Smooth muscle cell of the brain vasculature (primary cell): ENCODE results near the gene RBKS.
A peak's percentile ranks its signal among the peaks of the same experiment; 100 is the strongest.

ENCODE experiments used
- DNase-seq: peaks from one replicate; pipeline ENCODE4 v3.0.0-alpha.2; 2012; ENCODE audit warnings: low read depth, low spot score

Gene RBKS

DNA sequence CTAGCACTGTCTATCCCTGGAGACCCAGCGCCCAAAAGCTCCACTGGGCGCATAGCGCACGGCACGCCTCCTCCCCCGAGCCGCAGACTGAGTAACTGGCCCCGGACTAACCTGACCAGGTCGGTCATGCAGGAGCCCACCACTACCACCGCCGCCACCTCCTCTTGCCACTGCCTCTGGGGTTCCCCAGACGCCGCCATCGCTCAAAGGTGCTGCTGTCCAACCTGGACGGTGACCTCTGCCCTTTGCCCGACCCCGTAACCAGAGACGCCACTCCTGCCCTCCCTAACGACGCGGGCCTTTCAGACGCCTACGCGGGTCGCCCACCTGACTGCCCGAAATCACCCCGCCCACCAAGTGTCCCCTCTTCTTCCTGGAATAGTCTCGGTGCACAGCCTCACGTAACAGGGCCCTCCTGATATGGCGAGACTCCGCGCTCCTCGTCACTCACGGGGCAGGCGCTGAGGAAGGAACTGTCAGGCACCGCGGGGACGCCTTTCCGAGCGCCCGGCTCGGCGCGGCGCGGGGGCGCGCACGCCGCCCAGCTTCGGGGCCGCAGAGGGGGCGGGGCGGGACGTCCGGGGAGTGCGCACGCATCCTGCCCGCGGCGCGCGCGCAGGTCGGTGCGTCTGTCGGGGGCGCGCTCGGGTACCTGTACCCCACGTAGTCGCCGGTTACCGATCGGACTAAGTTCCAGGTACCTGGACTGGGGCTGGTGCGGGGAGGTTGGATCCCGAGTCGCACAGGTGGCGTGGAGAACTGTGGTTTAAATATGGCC, at the start of gene RBKS, which contains the start of gene BABAM2:
TSS of gene RBKS (minus strand) at position 242 of the 778 bp plus-strand sequence. CDS start at position 200, 42 bp downstream.
TSS of gene BABAM2 (plus strand) at position 584 of the 778 bp plus-strand sequence. CDS start 3,828 bp downstream, outside the sequence.
- peak; percentile 59 for DNase-seq

DNA sequence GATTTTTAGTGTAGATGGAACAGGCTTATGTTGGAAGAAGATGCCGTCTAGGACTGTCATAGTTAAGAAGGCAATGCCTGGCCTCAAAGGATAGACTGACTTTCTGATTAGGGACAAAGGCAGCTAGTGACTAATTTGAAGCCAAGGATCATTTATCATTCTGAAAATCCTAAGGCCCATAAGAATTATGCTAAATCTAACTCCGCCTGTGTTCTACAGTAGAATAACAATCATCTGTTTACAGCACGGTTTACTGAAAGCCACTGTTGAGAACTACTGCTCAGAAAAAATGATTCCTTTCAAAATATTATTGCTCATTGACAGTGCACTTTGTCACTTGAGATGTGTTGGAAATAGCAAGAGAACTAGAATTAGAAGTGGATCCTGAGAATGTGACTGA, 44.8 kb upstream of the RBKS start:
- no peak for DNase-seq

DNA sequence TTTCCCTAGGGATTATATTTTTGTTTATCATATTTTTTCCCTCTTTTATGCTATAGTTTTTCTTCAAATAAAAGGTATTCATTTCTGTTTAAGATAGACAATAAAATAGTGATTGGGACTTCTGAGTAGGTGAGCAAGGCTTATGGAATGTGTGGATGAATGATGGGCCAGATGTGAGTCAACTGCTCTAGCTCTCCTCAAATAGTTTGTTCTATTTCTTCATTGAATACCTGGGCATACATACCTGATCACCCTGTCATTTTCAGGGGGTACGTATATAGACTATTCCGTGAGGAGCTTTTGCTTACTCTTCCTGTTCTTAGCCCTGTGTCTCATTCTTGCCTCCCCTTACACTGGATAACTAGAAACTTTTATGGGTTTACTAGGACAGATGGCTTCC, 42.2 kb upstream of the RBKS start:
- DNase-seq, result no peak

DNA sequence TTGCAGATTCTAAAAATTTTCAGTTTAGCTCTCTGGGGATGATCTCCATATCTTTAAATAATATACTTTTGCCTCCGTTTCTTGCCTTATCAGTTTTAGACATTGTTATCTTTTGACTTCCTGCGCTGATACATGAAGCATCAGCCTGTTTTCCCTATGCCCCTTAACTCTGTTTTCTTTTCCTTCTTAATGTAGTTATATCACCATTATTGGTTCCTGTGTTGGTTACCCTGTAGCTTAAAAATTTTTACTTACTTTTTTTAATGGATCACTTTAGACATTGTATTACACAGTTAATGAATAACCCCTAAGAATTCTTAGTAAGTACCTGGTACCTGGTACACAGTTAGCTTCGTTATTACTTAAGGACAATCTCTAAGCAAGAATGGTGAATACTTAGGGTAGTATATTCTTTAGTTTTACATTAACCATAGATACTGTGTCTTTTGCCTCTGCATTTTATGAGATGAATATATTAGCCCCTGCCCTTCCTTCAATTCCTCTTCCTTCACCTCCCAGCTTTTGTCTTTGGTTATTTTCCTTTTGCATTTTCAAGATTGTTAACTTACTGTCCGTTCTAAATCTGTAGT, 41.3 kb upstream of the RBKS start:
- DNase-seq, result no peak

DNA sequence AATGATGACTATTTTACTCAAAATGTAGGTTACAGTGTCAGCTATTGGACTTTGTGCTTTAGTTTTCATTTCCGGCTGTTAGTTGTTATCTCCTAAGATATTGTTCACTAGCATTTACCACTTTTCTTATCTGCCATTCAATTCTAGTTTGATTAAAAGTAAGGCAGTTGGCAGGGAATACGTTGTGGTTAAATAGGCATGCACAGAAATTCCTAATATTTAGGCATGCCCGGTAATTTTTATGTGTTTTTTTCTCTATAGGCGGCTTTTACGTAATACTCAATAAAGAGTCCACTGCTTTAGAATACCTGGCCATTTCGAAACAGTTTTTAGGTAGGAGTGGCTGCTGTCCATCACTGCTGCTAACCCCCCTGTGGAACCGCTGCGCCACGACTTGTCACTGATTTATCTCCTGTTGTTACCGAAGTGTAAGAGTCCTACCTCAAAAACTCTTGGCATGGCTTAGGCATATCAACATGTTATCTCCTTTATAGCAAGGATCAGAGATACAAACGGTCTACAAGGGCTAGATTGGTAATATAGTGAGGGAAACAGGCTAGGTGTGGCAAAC, 39.8 kb upstream of the RBKS start:
- no peak for DNase-seq

DNA sequence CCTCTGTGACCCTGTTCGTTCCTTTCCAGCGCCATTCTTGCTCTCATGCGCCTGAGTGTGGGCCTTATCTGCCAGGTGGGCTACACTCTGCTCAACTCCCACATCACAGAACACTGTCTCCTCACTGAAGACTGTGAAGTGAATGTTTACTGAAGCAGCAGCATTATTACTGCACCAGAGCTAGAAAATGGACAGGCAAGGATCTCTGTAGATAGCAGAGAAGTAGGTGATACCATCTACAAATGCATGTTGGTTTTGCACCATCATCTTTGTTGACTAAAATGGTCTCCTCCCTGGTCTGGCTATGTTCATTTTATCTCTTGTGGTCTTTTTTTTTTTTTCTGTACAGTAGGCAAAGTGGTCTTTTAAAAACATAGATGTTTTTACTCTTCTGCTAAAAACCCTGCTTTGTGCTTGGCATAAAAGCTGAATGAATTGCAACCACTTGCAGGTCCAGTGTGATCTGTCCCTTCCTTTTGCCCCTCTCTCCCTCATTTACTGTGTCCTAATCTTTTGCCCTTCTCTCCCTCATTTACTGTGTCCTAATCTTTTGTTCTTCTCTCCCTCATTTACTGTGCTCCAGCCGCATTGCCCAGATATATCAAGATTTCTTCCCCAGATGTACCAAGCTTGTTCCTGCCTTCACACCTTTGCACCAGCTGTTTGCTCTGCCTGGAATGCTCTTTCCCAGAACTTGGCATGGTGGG, 35.7 kb upstream of the RBKS start:
- no peak for DNase-seq

DNA sequence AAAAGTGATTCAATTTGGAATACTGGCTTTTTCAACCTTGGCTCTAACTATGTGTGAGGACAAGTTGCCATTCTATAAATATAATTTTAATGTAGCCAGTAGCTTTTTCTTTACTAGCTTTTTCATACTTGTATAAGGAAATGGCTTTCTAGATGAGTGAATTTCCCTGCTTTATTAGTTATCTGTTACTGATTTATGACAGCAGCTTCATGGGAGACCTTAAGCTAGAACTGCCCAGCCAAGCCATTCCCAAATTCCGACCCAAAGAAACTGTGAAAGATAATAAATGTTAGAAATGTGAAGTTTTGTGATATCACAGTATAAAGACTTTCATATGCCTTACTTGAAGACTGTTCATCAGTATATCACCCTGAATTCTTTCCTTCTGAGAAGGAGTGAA, 32.7 kb upstream of the RBKS start:
- no peak for DNase-seq

DNA sequence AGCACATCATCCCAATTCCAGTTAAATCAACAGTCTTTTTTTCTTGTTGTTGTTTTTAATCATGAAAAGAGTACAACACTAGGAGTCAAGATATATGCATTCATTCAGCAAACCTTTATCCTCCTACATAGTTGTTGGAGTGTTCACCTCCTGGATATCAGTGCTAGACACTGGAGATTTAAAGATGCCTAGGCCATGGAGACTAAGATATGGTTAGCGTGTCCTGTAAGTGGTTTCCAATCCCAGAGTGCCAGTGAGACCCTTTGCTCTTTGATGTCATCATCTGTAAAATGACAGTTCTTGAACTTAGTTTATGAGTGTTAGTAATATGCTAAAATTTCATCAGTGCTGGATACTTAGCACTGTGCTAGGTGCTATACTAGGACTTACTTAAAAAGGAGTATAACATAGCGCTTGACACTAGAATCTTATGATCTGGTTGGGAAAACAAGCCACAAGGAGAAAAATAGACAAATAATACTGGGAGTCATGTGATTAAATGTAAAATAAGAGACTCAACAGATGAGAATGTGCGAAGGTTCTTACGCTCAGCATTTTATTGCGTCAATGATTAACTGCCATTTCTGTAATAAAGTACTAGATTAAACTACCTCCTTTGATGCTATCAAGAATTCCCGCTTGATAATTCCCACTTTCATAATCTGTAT, 31.8 kb upstream of the RBKS start:
- DNase-seq, result no peak

DNA sequence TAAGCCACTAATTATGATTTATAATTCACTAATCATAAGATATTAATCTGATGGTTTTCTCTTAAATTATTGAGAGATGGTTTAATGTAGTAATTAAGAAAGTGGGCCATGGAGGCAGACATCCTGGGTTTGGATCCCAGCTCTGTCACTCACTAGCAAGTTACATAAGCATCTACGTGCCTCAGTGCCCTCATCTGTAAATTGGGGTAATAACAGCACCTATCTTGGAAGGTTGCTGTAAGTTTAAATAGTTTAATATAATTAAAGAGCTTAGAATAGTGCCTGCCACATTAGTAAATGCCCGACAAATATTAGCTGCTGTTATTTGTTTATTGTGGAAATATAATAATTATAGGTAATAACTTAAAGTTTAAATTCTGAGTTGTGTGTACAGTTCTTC, 31.2 kb upstream of the RBKS start:
- no peak for DNase-seq

DNA sequence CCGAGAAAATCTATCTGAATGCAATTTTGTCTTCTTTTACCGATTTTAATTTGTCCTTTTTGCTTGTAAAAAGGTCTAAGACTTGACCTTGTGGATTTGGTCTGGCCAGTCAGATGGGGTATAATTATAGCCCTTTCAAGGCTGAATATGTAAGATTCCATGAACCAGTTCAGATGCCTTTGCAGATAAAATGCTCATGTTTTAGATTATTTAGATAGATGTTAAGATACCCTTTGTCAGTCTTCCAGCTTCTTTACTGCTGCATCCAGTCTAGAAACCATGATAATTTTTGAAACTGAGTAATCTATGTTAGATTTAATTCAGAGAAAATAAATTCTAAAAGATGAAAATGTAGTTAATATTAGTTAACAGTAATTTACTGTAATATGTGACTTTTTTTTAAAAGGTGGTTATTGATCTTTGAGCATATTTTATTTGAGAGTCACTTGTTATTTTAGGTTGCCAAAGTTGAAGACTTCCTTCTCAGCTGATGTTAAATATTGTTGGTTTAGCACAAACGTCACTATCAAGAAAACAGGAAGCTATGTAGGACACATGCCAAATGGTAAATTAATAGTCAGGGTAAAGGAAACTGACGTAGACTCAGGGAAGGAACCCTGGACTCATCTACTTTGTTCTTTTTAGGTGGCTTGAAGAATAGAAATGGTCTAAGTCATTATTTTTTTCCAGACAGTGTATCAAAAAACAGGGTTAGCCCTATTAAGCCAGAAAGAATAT, 30.1 kb upstream of the RBKS start:
- peak; percentile 26 for DNase-seq

DNA sequence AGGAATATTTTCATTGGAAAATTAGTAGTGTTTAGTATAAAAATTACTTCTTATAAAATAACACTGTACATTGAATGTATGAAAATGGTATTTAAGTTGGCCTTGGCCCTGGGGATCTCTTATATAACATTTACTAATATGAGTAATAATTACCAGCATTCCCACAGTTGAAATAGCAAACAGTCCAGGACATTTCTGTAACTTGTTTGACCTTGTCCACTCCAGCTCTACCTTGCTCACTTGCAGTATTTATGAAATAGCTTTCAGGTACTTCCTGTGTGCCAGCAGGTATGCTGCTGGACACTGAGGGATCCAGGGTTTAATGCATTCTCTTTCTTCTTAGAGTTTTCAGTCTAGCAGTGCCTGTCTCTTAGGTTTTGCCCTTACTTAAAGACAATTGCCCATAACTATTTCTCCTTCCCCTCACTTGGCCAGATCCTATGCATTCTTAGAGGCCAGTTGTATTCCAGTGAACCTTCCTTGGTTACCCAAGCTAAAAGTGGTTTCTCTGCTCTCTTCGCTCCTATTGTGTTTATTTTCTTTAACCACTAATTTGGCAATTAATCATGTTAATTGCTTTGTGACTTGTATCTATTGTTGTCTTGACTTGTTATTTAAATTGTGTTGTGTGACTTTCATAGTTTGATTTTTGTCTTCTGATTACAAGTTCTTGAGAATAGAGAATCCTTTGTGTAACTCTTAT, 26.3 kb upstream of the RBKS start:
- no peak for DNase-seq

DNA sequence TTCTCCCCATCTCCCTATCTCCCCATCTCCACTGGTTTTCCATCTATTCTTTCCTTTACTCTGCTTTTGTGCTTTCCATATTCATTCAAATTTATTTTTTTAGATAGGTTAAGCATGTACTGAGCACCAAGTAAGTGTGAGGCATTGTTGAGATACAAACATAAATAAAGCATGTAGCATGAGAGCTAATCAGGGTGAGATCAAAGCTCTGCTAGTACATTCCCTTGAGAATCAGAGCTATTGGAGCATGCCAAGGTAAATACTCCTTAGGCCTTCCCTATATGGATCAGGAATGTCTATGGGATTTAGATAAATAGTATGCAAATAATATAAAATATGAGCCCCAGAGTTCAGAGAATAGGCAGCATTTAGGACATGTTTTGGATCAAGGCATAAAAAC, 25.7 kb upstream of the RBKS start:
- no peak for DNase-seq

DNA sequence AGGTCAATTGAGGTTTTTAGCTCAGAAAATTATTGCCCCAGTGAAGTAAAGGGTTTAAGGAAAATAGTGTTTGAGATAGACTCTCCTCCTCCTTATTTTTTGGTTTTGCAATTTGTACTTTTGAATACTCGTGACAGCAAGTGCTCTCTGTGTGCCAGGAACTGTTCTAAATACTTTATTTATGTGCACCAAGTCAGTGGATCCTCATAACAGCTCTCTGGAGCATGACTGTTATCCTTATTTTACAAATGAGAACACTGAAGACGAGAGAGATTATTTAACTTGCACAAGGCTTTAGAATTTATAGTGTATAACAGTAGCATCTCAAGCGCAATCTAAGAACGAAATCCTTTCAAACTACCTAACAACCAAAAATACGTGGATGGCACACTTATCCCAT, 25.0 kb upstream of the RBKS start:
- DNase-seq, result no peak

DNA sequence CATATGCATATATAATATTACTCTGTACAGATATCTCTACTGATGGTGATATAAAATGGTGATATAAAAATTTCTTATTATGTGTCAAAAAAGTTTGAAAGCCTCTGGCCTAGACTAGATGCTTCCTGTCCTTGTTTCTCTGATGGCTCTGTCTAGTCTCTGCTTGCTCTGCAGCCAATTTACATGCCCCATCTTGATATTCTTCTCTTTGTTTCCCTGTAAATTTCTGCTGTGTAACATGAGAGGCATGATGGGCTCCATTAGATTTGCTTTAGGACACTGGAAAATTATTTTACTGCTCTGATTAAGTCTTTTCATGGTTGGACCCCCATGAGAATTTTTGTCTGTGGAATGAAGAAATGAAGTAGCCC, 24.6 kb upstream of the RBKS start:
- no peak for DNase-seq

DNA sequence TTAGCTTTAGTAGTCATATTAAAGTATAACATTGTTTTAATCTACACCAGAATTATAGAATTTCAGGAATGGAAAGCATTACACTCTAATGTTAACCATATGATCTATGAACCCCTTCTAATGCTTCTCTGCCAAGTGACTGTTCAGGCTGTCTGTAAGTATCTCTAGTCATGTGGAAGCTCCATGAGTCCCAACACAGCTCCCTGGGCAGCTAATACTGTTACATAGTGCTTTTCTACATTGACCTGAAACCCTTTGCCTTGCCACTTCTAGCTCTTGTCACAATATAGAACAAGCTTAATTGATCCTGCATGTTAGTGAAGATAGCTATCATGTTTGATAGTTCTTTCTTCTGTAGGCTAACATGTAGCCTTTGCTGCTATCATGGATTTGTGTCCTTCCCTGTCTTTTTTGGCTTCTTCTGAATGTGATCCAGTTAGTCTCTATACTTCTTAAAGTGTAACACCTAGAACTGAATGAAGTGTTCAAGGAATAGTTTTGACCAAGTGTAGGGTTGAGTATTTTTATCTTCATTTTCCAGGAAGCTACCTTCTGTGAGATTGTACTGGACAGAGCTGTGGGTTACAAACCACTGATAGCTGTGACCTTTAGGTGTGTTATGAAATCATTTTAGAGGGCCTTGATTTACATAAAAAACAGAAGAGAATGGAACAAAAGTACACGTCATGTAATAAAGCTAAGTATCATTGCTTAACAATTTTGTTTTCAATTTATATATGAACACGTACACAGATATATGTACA, 24.0 kb upstream of the RBKS start:
- no peak for DNase-seq

DNA sequence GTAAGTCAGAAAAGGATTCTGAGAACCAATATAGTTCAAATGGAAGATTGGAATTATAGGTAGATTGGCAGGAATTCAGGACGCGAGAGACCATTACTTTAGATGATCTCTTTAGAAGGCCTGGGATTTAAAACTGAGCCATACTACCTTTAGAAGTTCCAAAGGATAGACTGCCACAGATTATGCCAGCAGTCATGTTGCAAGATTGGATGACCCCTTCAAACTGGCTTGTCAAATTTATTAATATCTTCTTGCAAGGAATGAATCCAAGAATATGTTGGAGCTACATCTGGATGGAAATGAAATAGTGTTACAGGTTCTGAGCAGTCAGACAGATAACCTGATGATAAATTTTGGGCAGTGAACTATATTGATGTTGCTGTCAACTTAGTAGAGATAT, 22.3 kb upstream of the RBKS start:
- no peak for DNase-seq

DNA sequence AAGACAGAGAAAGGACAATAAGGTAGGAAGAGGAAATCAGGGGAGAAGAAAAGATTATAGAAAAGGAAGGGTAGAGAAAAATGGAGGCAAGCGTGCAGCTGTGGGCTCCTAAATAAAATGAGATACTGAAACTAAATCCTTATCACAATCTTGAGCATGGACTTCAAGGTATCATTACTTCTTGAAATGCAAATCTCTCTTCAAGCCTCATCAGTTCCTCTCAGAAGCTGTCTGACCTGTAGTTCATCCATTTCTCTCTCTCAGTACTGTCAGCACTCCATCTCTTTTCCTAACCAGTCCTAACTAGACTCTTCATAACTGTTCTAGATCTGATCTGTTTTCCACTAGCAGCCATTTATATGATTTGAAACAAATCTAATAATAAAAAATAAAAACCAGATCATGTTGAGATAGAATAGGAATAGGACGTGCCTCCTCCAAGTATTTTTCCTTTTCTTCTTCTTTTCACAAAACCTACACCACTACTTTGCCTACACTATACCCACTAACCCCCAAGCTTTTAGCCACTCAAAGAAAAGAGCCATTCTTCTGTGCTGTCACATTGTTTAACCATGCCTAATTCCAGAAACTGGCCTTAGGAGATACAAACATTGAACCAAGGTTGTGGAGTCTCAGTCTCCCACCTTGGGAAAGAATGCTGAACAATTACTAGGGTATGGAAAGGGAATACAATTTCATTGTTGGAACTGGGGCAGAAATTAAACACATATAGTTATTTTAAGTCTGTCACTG, 21.4 kb upstream of the RBKS start:
- no peak for DNase-seq

DNA sequence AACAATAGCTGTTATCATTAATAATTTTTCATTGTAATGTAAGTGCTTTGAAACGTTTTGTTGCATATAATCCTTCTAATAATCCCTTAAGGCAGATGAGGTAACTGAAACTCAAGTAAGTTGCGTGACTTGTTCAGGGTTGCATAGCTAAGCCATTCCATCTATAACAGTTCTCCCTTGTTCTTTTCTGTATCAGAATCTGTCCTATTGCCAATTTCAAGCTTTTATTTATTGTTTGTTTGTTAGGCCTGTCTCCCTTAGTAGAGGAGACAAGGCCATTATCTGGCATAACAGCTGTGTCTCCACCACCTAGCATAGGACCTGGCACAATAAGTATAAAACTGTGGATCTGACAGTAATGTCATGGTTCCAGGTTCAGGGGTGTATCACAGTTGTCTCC, 19.7 kb upstream of the RBKS start:
- no peak for DNase-seq

DNA sequence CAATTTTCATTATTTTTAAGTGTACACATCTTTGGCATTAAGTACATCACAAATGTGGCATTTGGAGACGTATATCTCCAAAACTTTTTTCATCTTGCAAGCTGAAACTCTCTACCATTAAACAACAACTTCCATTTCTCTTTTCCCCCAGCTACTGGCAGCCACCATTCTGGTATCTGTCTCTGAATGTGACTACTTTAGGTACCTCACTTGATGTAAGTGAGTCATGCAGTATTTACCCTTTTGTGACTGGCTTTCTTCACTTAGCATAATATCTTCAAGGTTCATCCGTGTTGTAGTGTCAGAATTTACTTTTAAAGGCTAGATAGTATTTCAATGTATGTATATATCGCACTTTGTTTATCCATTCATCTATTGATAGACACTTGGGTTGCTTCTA, 17.4 kb upstream of the RBKS start:
- no peak for DNase-seq
